ENCODE data around the gene TMEM203.

TMEM203 gene

DNA sequence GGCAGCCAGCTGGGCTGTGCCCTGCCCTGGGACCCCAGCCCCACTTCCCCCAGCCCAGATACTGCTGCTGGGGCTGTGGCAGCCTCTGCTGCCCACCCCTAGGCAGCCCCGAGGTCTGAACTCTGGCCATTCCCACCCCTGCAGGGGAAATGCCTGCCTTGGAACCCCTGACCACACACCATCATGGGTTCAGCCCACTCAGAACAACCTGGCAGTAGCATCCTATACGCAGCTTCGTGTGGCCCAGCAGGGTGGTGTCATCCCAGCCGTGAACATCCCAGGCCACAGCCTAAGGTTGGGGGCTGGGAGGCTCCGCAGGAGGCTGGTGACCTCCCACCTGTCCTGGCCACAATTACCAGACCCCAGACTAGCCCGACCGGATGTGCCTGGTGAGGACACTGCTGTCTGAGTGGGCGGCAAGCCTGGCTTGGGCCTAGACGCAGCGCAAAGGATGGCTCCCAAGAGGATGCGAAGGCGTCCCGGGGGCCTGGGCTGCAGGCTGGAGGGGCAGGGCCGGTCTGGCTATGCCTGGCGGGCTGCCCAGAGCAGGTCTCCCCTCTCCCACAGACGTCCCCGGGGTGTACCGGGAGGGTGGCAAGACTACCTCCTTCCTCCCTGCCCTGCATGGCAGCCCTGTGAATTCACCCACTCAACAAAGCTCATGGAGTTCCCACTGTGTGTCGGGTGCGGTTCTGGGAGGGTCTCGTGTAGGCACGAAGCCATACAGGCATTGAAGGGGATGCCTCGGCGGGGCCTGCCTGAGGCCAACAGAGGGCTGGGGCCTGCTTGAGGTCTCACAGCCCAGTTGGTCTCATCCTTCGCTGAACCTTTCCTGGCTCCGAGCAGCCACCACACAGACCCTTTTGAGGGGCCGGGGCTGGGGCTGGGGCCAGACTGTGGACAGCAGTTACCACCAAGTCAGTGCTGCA is 23.8 kb upstream of the TMEM203 start:
- DNase-seq = no peak

DNA sequence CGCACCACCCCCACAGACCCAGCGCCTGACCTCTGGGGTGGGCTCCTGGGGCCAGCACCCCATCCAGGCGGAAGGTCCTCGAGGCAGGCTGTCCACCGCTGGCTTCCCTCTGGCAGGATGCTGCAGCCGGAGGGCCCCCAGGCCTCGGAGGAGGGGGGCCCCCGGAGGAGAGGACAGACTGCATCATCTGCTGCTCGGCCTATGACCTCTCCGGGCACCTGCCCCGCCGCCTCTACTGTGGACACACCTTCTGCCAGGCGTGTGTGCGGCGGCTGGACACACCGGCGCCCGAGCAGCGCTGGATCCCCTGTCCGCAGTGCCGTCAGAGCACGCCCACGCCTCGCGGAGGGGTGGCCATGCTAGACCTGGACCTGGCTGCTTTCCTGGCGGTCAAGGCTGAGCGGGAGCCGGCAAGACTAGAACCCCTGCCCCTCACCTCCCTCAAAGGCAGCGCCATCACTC is 23.1 kb upstream of the TMEM203 start:
- DNase-seq = no peak

DNA sequence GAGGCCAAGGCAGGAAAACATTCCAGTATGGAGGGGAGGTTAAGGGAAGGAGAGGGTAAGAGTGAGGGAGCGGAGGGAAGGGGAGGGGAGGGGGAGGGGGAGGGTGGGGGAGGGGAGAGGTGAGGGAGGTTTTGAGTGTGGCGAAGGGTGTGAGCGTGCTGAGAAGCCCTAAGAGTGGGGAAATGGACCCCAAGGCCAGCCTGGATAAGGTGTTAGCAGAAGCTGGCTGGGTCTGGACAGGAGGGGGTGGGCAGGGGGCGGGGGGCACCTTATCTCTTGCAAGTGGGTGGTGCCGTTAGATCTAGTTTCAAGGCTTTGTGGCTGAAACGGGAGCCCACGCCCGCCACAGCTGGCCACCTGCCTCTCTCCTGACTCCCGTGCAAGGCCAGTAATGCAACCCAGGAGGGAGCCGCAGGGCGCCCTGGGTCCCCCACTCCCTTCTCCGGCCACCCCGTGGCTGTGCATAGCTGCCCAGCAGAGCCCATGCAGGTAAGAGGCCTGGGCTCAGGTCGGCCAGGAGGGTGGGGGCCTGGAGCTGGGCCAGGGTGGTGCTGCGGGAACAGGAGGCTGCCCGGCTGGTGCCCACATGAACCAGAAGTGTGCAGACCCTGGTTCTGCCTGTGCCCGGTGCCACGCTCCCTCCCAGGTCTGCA is 22.5 kb upstream of the TMEM203 start:
- no peak for DNase-seq

DNA sequence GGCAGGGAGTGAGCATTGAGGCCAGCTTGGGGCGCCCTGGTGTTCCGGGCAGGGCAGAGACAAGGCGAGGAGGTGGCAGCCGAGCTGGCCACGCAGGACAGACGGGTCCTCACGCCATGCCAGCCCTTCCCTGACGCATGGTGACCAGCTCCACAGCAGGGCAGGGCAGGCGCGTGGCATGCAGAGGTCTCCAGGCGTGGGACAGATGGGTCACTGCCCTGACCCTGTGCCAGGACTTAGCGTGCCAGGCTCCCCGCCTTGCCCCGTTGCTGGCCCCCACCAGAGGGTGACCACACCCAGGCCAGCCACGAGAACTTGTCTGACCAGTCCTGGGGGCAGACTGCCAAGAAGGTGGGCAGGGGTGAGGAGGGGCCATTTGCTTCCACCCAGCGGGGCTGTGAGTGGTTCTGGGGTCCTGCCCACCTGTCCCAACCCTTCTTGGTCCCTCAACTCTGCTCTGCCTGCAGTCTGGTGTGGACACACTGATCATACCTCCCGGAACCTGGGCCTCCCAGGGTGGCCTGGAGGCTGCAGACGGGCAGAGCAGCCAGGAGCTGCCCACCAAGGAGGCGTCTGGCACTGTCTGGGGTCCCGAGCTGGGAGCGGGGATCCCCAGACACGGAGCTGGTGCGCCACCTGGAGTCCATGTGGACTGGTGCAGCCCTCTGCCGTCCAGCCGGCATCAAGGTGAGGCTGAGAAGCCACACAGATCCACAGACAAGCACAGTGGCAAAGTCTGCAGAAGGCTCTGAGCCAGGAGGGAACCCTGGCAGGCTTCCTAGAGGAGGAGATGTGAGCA is 21.8 kb upstream of the TMEM203 start, which contains the start of gene RNF224:
Gene RNF224, plus strand, starts transcription at position 449 of the 799 bp plus-strand sequence. CDS start 834 bp downstream, outside the sequence.
- DNase-seq = no peak

DNA sequence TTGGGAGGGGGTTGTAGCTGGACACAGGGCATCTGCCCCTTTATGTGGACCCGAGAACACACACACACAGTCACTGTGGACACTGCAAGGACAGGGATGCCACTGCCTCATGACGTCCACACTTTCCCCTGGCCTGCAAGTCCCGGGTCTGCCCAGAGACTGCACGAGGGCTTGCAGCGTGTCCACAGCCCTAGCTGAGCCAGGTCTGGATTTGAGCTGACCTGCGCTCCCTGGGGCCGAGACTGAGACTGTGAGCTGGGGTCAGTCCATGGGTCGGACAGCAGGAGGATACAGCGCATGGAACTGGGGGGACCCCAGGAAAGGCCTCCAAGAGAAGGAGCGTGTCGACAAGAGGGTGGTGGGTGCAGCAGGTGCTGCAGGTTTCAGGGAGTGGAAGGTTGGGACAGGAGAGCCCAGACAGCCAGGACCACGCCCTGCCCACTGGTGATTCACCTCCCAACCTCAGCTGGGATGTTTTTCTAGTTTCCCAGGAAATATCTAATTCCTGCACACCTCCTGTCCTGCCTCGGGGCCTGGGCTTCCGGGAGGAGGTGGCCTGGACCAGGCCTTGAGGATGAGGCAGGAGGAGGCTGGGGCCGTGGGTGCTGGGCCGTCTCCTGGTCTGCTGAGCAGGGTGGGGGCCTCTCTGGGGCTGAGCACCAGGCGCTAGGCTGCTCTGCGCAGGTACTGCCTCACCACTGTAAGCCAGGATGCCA is 21.0 kb upstream of the TMEM203 start:
- DNase-seq = no peak

DNA sequence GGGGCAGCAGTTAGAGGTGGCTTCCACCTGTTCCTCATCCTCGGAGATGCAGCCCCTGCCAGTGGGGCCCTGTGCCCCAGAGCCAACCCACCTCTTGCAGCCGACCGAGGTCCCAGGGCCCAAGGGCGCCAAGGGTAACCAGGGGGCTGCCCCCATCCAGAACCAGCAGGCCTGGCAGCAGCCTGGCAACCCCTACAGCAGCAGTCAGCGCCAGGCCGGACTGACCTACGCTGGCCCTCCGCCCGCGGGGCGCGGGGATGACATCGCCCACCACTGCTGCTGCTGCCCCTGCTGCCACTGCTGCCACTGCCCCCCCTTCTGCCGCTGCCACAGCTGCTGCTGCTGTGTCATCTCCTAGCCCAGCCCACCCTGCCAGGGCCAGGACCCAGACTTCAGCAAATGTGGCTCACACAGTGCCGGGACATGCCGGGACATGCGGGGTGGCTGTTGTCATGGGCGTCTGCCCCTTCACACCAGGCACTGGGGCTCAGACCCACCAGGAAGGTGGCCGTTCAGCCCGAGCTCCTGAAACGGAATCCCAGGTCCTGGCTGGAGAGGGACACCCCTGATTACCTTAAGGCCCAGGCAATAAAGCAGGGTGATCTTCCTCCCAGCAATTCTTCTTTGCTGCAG is 20.4 kb upstream of the TMEM203 start:
- DNase-seq = no peak

DNA sequence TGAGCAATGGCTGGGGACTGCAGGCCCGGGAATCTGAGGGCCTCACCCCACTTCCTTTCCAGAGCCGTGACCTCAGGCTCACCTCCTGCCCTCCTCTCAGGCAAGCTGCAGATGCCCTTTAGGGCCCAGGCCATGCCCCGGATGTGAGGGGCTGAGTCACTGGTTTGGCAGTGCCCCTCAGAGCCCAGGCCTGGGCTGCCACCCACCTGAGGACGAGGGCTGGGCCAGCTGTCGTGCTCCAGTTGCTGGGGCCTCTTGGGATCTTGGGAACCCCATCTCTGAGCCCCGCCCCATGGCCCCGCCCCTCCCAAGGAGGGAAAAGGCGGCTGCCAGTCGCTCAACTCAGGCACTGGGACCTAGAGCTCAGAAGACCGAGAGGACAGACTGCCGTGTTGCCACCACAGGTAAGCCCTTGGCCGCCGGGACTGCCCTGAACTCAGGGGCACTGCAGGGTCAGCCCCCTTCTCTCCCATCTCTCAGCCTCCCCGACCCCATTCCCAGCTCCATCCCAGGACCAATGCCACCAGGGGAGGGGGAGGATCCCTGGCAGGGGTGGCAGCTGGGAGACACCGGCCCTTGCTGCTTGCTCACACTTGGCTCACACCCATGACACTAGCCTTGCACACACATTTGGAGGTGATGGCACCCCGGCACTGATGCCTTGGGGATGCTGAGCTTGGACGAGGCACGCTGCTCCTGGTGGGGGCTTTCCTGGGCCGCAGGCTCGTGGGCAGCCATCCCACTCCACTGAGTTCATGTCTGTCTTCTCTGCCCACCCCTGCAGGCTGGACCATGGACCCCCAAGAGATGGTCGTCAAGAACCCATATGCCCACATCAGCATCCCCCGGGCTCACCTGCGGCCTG is 19.6 kb upstream of the TMEM203 start, which contains the start of gene CYSRT1:
Gene CYSRT1, plus strand, starts transcription at position 345 of the 865 bp plus-strand sequence. Its CDS starts 448 bp downstream, at position 793.
- DNase-seq = no peak

DNA sequence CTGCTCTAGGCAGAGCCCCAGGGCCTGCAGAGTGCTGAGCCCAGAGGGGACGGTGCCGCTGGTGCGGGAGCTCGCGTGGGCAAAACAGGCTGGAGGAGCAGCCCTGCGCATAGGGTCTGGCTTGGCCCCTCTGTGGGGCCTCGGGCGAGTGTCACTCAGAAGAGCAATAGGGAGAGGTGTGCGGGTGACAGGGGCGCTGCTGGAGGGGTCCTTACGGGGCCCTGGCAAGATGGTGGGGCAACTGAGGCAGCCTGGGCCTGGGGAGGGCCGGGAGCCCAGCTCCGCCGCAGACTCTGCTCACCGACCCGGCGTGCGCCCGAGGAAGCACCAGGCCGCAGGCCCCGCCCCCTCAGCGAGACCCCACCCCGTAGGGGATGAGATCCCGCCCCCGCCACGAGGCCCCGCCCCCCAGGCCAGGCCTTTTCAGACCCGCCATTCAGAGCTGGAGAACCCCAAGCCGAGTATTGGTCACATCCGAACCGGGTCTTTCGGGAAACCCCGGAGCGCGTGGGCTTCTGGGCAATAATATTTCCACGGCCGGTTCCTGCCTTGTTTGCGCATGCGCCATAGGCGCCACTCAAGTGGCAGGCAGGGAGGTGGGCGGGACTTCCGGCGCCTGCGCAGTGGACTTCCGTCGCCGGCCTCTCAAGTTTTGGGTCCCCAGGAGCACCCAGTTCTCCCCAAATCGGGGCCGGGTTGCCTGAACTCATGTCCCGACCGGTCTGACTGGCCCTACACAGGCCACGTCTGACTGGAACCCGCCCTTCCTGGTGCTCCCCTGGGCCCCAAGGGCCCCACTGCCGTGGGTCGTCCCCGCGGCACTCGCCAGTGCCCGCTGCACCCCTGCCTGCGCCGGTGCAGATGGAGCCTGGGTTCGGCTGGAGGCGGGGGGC is 17.9 kb upstream of the TMEM203 start:
- peak; percentile 72 for DNase-seq

DNA sequence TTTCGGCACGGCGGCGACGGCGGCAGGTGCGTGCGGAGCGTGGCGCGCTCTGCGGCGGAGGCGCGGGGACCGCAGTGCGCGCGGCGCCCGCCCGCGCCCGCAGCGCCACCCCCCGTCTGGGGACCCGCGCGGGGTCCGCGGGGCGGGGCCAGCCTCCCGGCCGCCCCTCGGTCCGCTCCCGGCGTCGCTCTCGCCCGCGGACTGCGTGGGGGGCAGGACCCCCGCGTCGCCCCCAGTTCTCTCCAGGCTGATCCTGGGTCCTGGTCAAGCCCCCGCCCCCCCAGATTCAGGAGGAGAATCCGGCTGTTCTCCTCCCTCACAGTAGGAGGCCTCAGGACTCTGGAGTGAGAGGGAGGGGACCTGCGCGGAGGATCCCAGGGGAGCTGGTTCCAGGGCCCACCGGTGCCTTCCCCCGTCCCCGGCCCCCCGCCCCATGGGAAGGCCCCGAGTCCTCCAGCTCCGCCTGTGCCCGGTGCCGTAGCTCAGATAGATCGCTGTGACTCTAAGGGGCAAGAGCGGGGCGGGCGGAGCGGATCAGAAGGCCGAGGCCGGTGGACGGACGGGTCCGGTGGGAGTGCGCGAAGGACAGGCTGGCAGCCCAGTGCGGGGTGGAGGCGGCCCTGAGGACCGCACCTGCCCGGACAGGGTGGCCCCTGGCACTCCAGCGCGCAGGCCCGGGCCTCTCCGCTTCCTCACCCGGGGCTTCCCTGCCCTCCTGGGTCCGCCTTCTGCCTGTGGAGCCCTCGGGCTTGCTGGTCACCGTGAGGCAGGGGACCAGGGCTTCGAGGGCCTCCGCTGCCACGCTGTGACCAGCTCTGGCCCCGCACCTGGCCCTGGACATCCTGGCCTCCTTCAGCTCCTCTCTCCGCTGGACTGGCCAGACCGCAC is 17.0 kb upstream of the TMEM203 start, which contains the start of gene RNF208:
Gene RNF208, minus strand, starts transcription at position 51 of the 888 bp plus-strand sequence. CDS start 1,028 bp downstream, outside the sequence.
- DNase-seq = no peak

DNA sequence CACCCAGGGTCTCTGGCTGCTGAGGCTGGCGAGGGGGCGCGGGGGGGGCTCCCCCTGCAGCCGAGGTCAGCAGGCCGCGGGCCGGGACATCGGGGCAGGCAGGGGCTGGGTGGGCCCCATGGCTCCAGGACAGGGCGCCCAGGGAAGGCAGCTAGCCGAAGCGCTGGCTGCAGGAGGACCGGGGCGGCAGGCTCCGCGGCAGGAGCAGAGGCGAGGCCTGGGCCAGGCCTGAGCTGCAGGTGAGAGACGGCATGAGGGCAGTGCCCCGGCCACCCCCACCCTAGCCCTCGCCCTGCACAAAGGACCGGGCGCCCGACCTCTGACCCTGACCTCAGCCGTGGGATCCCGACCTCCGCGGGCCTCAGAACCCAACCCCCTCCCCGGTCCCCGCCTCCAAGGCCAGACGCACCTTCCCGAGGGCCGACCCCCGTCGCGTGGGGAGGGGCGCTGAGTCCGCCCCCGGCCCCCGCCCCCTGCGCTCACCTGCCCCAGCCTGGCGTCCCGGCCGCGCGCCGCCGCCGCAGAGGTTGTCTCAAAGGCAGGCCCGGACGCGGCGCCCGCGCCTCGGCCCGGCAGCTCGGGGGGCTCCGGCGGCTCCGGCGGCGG is 16.2 kb upstream of the TMEM203 start:
- no peak for DNase-seq

DNA sequence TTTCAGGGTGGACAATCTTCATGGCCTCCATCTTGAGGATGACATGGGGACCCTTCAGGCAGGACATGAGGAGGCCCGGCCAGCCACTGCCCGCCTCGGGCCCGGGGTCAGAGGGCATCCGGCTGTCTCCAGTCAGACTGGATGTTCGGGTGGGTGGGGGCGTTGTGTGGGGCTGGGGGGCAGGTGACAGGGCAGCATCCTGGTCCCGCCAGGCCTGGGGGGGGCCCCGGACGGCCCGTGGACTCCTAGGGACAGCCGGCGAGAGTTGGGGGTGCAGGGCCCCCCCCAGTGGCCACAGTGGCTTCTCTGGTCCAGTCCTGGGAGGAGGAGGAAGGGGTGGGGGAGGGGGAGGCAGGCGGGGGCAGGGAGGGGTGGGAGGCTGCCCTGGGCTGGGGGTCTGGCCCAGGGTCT is 15.7 kb upstream of the TMEM203 start:
- DNase-seq = no peak

DNA sequence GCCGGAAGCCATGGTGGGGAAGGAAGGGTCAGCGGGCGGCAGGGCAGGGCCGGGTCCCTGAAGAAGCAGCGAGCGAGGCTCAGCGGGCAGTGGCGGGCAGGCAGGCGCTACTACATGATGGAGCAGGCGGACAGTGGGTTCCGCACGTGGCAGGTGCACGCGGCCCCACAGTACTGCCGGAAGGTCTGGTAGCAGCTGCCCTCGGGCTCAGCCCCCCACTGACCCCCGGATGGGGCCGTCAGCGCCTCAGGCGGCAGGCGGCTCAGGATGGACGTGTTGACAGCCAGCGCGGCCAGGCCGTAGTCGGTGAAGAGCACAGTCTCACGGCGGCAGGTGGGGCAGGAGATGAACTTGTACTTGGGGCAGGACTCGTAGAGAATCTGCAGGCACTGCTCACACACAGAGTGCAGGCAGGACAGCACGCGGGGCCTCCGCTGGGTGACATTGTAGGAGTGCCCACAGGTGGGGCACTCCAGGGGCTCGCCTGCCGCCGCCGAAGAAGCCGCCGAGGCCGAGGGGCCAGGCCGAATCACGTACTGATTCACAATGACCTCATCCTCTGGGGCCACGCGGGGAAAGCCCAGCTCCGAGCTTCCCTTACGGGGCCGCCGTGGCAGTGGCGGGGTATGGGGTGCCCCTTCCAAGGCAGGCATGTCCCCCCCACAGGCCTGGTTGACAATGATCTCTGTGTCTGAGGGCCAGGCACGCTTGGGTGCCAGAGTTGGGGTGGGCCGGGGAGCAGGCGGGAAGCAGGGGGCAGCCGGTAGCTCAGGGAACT is 15.1 kb upstream of the TMEM203 start:
- no peak for DNase-seq

DNA sequence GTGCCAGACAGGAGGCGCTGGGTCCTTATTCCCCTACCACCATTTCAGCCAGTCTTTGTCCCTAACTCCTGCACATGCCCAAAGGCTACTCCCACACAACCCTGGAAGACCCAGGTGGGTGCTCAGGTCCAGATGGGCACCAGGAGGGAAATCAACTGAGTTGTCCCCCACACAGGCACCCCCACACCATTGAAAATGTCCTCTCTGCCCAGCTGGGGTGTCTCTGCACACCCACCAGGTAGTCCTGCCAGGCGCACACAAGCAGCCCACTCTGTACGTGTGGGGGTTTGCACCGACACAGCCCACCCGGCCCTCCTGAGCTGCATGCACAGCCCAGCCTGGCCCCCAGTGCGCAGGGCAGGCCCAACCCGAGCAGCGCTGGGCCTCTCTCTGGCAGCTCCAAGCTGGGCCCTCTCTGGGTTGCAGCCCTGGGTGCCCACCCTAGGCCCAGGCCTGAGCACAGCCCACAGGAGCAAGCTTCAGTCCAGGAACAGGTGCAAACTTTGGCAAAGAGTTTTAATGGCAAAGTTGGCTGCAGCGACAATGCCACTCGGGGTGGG is 14.4 kb upstream of the TMEM203 start:
- DNase-seq = no peak

DNA sequence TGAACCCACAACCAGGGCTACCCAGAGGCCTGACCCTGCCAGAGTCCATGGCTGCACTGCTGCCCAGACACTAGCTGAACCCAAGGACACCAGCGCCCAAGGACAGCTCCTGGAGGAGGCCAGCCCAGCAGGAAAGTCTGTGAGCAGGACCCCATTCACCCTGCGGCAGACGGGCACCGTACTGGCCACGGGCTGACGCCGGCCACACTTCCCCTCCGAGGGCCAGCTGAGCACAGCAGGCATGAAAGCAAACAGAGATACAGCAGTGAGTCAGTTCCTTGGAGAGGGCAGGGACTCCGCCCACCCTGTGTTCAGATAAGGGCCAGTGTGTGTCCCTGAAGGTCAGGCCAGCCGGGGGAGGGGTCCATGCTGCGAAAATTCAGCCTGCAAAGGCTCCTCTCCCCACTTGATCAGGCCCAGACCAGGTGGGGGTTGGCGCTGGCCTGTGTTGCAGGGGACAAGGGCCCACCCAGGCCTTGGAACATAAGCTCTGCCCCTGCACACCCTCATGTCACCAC is 13.4 kb upstream of the TMEM203 start:
- no peak for DNase-seq

DNA sequence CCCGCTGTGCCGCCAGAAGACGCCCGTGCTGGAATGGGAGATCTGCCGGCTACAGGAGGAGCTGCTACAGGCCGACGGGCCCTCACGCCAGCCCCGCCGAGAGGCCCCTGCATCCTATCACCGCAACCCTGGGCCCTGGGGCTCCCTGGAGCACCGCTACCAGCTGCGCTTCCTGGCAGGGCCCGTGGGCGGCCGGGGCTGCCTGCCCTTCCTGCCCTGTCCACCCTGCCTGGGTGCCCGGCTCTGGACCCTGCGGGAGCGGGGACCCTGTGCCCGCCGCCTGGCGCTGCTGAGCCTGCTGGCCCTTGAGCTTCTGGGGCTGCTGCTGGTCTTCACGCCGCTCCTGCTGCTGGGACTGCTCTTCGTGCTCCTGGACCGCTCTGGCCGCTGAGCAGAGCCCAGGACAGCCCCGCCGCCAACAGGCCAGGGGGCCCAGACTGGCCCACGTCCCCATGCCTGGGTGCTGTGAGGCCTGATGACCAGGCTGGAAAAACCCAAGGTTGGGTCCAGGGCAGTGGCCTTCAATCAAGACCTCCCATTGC is 12.8 kb upstream of the TMEM203 start:
- DNase-seq = no peak

Measured in NCI-H187 treated with DMSO at 0.1 percent for 48 hours (cell line).